ENCODE results near the gene MCM9.

DNA sequence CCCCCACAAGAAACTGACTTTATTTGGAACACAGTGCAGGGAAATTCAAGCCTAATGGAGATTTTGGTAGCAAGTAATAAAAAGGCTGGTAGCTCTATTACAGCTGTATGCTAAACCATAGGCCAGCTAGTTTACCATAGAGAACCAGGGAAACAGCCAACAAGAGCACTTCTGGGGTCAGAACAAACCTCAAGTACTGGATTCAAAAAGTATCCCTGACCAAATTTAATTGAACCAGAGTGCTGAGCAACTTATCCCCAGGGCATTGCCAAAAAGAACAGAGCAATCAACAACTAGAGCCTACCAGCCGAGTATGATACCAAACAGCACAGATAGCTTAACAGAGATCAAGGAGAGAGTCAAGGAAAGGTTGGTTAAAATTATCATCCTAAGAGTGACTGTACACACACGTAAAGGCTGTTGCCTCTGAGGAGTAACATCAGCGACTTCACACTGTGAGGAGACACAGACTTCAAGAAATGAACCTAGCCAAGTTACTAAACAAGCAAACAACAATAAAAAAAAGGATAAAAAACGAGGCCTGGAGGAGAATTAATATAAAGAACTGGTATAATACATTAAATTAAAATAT is 52.5 kb downstream of the MCM9 start:
- TF ChIP-seq, protein P1, sequence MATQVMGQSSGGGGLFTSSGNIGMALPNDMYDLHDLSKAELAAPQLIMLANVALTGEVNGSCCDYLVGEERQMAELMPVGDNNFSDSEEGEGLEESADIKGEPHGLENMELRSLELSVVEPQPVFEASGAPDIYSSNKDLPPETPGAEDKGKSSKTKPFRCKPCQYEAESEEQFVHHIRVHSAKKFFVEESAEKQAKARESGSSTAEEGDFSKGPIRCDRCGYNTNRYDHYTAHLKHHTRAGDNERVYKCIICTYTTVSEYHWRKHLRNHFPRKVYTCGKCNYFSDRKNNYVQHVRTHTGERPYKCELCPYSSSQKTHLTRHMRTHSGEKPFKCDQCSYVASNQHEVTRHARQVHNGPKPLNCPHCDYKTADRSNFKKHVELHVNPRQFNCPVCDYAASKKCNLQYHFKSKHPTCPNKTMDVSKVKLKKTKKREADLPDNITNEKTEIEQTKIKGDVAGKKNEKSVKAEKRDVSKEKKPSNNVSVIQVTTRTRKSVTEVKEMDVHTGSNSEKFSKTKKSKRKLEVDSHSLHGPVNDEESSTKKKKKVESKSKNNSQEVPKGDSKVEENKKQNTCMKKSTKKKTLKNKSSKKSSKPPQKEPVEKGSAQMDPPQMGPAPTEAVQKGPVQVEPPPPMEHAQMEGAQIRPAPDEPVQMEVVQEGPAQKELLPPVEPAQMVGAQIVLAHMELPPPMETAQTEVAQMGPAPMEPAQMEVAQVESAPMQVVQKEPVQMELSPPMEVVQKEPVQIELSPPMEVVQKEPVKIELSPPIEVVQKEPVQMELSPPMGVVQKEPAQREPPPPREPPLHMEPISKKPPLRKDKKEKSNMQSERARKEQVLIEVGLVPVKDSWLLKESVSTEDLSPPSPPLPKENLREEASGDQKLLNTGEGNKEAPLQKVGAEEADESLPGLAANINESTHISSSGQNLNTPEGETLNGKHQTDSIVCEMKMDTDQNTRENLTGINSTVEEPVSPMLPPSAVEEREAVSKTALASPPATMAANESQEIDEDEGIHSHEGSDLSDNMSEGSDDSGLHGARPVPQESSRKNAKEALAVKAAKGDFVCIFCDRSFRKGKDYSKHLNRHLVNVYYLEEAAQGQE (IDR thresholded peaks at IDR 0.05), result no peak
- TF ChIP-seq, protein P2, sequence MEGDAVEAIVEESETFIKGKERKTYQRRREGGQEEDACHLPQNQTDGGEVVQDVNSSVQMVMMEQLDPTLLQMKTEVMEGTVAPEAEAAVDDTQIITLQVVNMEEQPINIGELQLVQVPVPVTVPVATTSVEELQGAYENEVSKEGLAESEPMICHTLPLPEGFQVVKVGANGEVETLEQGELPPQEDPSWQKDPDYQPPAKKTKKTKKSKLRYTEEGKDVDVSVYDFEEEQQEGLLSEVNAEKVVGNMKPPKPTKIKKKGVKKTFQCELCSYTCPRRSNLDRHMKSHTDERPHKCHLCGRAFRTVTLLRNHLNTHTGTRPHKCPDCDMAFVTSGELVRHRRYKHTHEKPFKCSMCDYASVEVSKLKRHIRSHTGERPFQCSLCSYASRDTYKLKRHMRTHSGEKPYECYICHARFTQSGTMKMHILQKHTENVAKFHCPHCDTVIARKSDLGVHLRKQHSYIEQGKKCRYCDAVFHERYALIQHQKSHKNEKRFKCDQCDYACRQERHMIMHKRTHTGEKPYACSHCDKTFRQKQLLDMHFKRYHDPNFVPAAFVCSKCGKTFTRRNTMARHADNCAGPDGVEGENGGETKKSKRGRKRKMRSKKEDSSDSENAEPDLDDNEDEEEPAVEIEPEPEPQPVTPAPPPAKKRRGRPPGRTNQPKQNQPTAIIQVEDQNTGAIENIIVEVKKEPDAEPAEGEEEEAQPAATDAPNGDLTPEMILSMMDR (IDR thresholded peaks at IDR 0.05), result no peak
- TF ChIP-seq KDM5A (IDR thresholded peaks at IDR 0.05) (no peak), FOSL2 (IDR thresholded peaks at IDR 0.05) (no peak), FOSL2 (CRISPR knock-in tag; IDR thresholded peaks at IDR 0.05) (no peak), RCOR1 (IDR thresholded peaks at IDR 0.05; ENCODE audit: low read depth, low read length) (no peak), ZSCAN20 (CRISPR knock-in tag; IDR thresholded peaks at IDR 0.05) (no peak), BHLHE40 (IDR thresholded peaks at IDR 0.05; ENCODE audit: low read depth, low read length) (no peak), MAFK (IDR thresholded peaks at IDR 0.05; ENCODE audit: partially characterized antibody) (no peak), TP53 (CRISPR knock-in tag; IDR thresholded peaks at IDR 0.05) (no peak)
- TF ChIP-seq, protein P3, sequence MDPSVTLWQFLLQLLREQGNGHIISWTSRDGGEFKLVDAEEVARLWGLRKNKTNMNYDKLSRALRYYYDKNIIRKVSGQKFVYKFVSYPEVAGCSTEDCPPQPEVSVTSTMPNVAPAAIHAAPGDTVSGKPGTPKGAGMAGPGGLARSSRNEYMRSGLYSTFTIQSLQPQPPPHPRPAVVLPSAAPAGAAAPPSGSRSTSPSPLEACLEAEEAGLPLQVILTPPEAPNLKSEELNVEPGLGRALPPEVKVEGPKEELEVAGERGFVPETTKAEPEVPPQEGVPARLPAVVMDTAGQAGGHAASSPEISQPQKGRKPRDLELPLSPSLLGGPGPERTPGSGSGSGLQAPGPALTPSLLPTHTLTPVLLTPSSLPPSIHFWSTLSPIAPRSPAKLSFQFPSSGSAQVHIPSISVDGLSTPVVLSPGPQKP (IDR thresholded peaks at IDR 0.05; ENCODE audit: low read depth, low read length), result no peak

Measured in A549 (cell line).